ENCODE results near the gene CAPN3.
A peak's percentile ranks its signal among the peaks of the same experiment; 100 is the strongest.
"Not testable (repeated sequence)": the region's sequence is repeated elsewhere in the genome, so short reads cannot be mapped to it uniquely, and the experiment has no call there.

Gene CAPN3

GRCh38 chr15:42359249-42359648 lies at the start of gene CAPN3:
Gene CAPN3, plus strand, starts transcription at chr15:42359501. Its CDS starts 305 bp downstream, at chr15:42359806.
- DNase-seq: no peak
- ATAC-seq: no peak

GRCh38 chr15:42313463-42313862 lies 45.8 kb upstream of the CAPN3 start:
- ATAC-seq (no peak), DNase-seq (no peak)

- no peak for DNase-seq
- ATAC-seq: no peak
Measured at GRCh38 chr15:42314818-42315217, 44.5 kb upstream of the CAPN3 start.

GRCh38 chr15:42315521-42315920 lies 43.8 kb upstream of the CAPN3 start:
- DNase-seq: no peak
- peak; percentile 69 for ATAC-seq

- not testable (repeated sequence) for DNase-seq, ATAC-seq
Measured at GRCh38 chr15:42316282-42316805, 43.0 kb upstream of the CAPN3 start.

- no peak for ATAC-seq
- DNase-seq: no peak
Measured at GRCh38 chr15:42319206-42319605, 40.1 kb upstream of the CAPN3 start.

GRCh38 chr15:42324308-42324707 lies 35.0 kb upstream of the CAPN3 start:
- DNase-seq: no peak
- no peak for ATAC-seq

GRCh38 chr15:42329161-42329560 lies 30.1 kb upstream of the CAPN3 start:
- DNase-seq: no peak
- no peak for ATAC-seq

- DNase-seq (no peak), ATAC-seq (no peak)
Measured at GRCh38 chr15:42329992-42330391, 29.3 kb upstream of the CAPN3 start.

- no peak for ATAC-seq
- DNase-seq: no peak
Measured at GRCh38 chr15:42331235-42331634, 28.1 kb upstream of the CAPN3 start.

GRCh38 chr15:42332331-42332730 lies 27.0 kb upstream of the CAPN3 start:
- DNase-seq (no peak), ATAC-seq (no peak)

- DNase-seq (no peak), ATAC-seq (no peak)
Measured at GRCh38 chr15:42335074-42335473, 24.2 kb upstream of the CAPN3 start.

- DNase-seq, ATAC-seq: not testable (repeated sequence)
Measured at GRCh38 chr15:42336650-42337049, 22.7 kb upstream of the CAPN3 start.

- not testable (repeated sequence) for DNase-seq, ATAC-seq
Measured at GRCh38 chr15:42337104-42337503, 22.2 kb upstream of the CAPN3 start.

- DNase-seq: no peak
- no peak for ATAC-seq
Measured at GRCh38 chr15:42338500-42338899, 20.8 kb upstream of the CAPN3 start.

GRCh38 chr15:42343596-42344232 lies 15.6 kb upstream of the CAPN3 start:
- ATAC-seq (no peak), DNase-seq (no peak)

GRCh38 chr15:42344763-42345162 lies 14.5 kb upstream of the CAPN3 start:
- DNase-seq (no peak), ATAC-seq (no peak)

- no peak for DNase-seq
- no peak for ATAC-seq
Measured at GRCh38 chr15:42345504-42345903, 13.8 kb upstream of the CAPN3 start.

- ATAC-seq (no peak), DNase-seq (no peak)
Measured at GRCh38 chr15:42348083-42348482, 11.2 kb upstream of the CAPN3 start.

- ATAC-seq (no peak), DNase-seq (no peak)
Measured at GRCh38 chr15:42349186-42349585, 10.1 kb upstream of the CAPN3 start.

- no peak for DNase-seq
- no peak for ATAC-seq
Measured at GRCh38 chr15:42352401-42352800, 6.9 kb upstream of the CAPN3 start.

- DNase-seq (no peak), ATAC-seq (no peak)
Measured at GRCh38 chr15:42353061-42353460, 6.2 kb upstream of the CAPN3 start.

- ATAC-seq (no peak), DNase-seq (no peak)
Measured at GRCh38 chr15:42354824-42355223, 4.5 kb upstream of the CAPN3 start.

- no peak for ATAC-seq
- DNase-seq: no peak
Measured at GRCh38 chr15:42355291-42355690, 4.0 kb upstream of the CAPN3 start.

Data from stimulated activated naive CD8-positive, alpha-beta T cell treated with anti-CD3 and anti-CD28 coated beads, Interleukin-15, Interleukin-2, amounts not matched to agents 100 U/mL and 50 U/mL, for 24 hours (primary cell).